Measurements from ENCODE around the gene FOXJ3. TPM values are rescaled to one million over a fixed set of nuclear protein-coding genes. Genes with fewer than 3 reads are reported as not detected.

FOXJ3 gene
- total RNA-seq, 1 donor from 2014 or later, result 17.2 TPM

DNA sequence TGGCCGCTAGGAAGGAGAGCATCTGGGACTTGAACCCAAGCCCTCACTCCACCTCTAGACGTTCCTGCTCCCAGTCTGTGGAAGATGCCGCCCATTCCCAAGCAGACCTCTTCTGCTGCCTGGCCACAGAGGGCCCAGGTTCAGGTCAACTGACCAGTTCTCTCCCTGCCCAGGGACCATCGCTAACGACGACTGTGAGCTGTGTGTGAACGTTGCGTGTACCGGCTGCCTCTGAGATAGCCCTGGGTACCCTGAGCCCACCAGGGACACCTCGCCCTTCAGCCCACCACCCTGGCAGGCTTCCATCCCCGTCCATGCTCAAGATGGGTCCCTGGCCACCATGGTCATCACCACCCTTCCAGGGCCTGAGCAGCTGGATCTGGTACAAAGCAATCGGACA is 179.7 kb downstream of the FOXJ3 start:
- TF ChIP-seq, protein P1, sequence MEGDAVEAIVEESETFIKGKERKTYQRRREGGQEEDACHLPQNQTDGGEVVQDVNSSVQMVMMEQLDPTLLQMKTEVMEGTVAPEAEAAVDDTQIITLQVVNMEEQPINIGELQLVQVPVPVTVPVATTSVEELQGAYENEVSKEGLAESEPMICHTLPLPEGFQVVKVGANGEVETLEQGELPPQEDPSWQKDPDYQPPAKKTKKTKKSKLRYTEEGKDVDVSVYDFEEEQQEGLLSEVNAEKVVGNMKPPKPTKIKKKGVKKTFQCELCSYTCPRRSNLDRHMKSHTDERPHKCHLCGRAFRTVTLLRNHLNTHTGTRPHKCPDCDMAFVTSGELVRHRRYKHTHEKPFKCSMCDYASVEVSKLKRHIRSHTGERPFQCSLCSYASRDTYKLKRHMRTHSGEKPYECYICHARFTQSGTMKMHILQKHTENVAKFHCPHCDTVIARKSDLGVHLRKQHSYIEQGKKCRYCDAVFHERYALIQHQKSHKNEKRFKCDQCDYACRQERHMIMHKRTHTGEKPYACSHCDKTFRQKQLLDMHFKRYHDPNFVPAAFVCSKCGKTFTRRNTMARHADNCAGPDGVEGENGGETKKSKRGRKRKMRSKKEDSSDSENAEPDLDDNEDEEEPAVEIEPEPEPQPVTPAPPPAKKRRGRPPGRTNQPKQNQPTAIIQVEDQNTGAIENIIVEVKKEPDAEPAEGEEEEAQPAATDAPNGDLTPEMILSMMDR (conservative IDR thresholded peaks at IDR 0.05; ENCODE audit: low read depth, low read length), result no peak
- no peak overlapping the region for H3K4me3 ChIP-seq (ENCODE audit: low read depth, low read length)
- no peak for DNase-seq (ENCODE audit: low read depth)

DNA sequence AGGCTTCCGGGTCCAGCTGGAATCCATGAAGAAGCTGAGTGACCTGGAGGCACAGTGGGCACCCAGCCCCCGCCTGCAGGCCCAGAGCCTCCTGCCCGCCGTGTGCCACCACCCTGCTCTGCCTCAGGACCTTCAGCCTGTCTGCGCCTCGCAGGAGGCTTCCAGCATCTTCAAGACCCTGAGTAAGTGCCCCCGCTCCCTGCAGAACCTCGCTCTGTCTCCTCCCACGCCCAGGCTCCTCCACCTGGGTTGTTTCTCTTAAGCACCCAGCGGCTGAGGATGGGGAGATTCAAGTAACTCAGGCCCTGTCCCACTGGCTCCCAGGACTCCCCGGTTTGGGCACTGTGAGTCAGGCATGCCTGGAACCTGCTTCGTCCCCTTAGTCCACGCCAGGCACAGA is 180.3 kb downstream of the FOXJ3 start:
- TF ChIP-seq, protein P1 (conservative IDR thresholded peaks at IDR 0.05; ENCODE audit: low read depth, low read length), result no peak
- no peak for DNase-seq (ENCODE audit: low read depth)
- no peak overlapping the region for H3K4me3 ChIP-seq (ENCODE audit: low read depth, low read length)

DNA sequence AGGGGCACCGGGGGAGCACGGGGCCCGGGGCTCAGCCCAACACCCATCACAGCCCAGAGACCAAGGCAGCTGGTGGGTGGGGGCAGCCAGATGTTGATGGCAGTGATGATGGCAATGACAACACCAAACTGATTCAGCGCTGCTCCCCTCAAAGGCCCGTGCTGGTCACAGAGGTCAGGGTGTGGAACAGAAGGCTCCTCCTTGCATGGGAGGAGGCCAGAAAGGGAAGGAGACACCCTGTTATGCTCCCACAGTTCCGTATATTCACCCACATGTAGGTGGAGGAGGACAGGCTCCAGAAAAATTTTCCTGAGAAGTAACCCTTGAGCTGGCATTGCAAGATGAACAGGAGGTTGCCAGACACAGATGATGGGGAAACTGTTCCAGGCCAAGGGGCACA is 181.4 kb downstream of the FOXJ3 start:
- DNase-seq (ENCODE audit: low read depth), result no peak
- TF ChIP-seq, protein P1 (conservative IDR thresholded peaks at IDR 0.05; ENCODE audit: low read depth, low read length), result no peak
- no peak overlapping the region for H3K4me3 ChIP-seq (ENCODE audit: low read depth, low read length)

DNA sequence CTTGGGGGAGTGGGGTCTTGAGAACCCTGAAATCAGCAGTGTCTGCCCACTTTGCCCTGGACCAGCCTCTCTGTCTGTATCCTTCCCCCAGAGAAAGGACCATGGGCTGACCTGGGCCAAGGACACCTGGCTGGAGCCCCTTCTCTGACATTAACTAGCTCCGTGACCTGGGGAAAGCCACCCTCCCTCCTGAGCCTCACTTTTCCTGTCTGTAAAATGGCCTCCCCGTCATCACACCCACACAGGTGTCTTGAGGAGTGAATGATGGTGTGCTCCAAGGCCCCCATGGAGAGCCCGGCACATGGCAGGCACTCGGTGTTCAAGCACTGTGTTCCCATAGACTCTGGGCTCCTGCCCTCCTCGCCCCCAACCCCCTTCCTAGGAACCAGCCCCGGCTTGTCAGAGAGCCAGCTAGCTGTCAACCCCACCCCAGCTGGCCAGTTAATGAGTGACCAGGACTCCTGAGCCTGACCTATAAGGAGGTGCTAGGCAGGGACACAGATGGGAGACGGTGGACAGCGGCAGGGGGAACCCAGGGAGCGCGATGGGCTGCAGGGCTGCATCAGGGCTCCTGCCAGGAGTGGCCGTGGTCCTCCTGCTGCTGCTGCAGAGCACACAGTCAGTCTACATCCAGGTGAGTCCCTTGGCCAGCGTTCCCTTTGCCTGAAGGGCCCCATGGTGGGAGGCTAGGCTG is 182.0 kb downstream of the FOXJ3 start, which contains the start of gene GUCA2B:
TSS of gene GUCA2B (plus strand) at position 504 of the 694 bp plus-strand sequence. CDS start at position 545, 41 bp downstream.
- H3K4me3 ChIP-seq (ENCODE audit: low read depth, low read length), result no peak within 1 kb of the TSS
- no peak for DNase-seq (ENCODE audit: low read depth)
- TF ChIP-seq, protein P1 (conservative IDR thresholded peaks at IDR 0.05; ENCODE audit: low read depth, low read length), result no peak

DNA sequence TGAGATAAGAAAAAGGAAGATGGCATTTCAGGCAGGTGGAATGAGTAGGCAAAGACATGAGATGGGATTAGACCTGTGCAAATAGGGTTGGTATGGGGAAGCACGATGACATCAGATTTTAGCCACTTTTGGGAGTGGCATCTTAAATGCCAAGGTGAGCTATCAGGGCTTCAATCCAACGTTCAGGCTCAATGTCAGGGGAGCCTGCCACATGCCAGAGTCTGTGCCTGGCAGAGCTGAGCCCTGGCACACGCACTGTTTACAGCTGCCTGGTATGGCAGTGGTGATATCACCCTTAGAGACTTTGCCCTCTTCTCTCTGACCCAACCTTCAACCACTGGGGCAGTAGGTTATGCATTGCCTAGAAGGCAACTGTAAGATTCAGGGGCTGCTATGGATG is 182.9 kb downstream of the FOXJ3 start:
- DNase-seq (ENCODE audit: low read depth), result no peak
- no peak overlapping the region for H3K4me3 ChIP-seq (ENCODE audit: low read depth, low read length)
- TF ChIP-seq, protein P1 (conservative IDR thresholded peaks at IDR 0.05; ENCODE audit: low read depth, low read length), result no peak

DNA sequence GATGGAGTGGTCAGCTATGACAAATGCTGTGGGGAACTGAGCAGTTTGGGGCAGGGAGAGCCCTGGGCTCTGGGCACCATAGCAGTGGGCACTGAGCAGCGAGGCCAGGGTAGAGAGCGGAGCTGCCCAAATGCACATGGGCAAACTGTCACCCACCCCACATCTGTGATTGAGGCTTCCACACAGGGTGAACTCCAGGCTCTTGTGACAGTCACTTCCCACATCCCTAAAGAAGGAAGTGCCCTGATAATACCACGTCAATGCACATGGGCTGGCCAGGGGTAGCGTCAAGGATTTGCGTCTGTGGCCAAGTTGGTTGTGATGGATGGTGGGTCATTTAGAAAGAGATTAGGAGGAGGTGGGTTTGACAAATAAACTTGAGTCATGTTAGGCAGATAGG is 184.4 kb downstream of the FOXJ3 start:
- DNase-seq (ENCODE audit: low read depth), result no peak
- TF ChIP-seq, protein P1 (conservative IDR thresholded peaks at IDR 0.05; ENCODE audit: low read depth, low read length), result no peak
- no peak overlapping the region for H3K4me3 ChIP-seq (ENCODE audit: low read depth, low read length)

DNA sequence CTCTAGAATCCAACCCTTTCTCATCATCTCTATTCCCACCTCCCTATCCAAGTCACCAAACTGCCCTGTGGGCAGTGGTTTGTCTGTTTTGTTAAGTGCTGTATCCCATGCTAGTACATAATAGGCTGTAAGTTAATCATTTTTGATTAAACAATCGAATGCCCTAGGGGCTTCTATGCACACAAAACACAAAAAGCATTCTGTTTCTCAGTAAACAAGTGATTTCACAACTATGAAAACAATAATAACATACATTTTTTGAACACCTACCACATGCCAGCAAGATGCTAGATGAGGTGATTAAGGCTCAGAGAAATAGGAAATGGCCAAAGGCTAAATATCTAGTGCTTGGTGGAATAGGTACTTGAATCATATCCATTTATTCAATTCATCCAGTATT is 186.9 kb downstream of the FOXJ3 start:
- TF ChIP-seq, protein P1 (conservative IDR thresholded peaks at IDR 0.05; ENCODE audit: low read depth, low read length), result no peak
- DNase-seq (ENCODE audit: low read depth), result no peak
- H3K4me3 ChIP-seq (ENCODE audit: low read depth, low read length), result no peak overlapping the region
